Ishikawa (cell line): ENCODE measurements around the gene TANC1.
A peak's percentile ranks its signal among the peaks of the same experiment; 100 is the strongest.

Experiments used
- CEBPB ChIP-seq: IDR thresholded peaks from 2 replicates; pipeline ENCODE4 v1.6.1; 2012
- CREB1 ChIP-seq: IDR thresholded peaks from 2 replicates; pipeline ENCODE4 v1.6.1; 2012; ENCODE audit warnings: low read depth
- EGR1 ChIP-seq: IDR thresholded peaks from 2 replicates; pipeline ENCODE4 v1.6.1; 2012
- EP300 ChIP-seq: IDR thresholded peaks from 2 replicates; pipeline ENCODE4 v1.6.1; 2012; ENCODE audit warnings: borderline replicate concordance
- FOXM1 ChIP-seq: IDR thresholded peaks from 2 replicates; pipeline ENCODE4 v1.6.1; 2012; ENCODE audit warnings: low read depth, borderline replicate concordance
- MAX ChIP-seq: IDR thresholded peaks from 2 replicates; pipeline ENCODE4 v1.6.1; 2012
- NFIC ChIP-seq: IDR thresholded peaks from 2 replicates; pipeline ENCODE4 v1.6.1; 2012
- RAD21 ChIP-seq: IDR thresholded peaks from 2 replicates; pipeline ENCODE4 v1.6.1; 2012; ENCODE audit warnings: low read depth
- REST ChIP-seq: IDR thresholded peaks from 2 replicates; pipeline ENCODE4 v1.6.1; 2012; ENCODE audit warnings: low read depth, mild to moderate bottlenecking
- TAF1 ChIP-seq: IDR thresholded peaks from 2 replicates; pipeline ENCODE4 v1.6.1; 2012; ENCODE audit warnings: low read depth, mild to moderate bottlenecking
- TCF12 ChIP-seq: IDR thresholded peaks from 2 replicates; pipeline ENCODE4 v1.6.1; 2012; ENCODE audit warnings: low read depth
- TEAD4 ChIP-seq: IDR thresholded peaks from 2 replicates; pipeline ENCODE4 v1.6.1; 2012
- YY1 ChIP-seq: IDR thresholded peaks from 2 replicates; pipeline ENCODE4 v1.6.1; 2012; ENCODE audit warnings: low read depth
- ZBTB7A ChIP-seq: IDR thresholded peaks from 2 replicates; pipeline ENCODE4 v1.6.1; 2012; ENCODE audit warnings: low read depth
- TF ChIP-seq, protein P1 (sequence below): IDR thresholded peaks from 2 replicates; pipeline ENCODE4 v1.6.1; 2012

TANC1 gene

DNA sequence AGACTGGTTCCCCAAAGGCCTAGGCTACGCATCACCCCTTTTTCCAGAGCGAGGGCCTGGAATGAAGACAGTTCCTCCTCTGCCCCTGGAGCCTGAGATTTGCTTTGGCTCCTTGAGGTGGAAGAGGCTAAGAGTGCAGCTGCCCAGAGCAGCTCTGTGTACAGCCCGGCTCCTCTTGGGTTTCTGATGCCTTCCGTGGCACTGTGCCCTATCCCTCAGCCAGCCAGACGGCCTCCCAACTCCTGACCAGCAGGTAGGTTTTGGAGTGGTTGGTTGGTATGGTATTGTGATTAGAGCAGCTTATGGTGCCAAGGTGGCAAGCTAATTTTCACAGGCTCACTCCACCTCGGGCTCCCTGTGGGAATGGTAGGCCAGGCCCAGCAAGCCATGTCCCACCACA is 112.2 kb downstream of the TANC1 start:
- TF ChIP-seq TAF1, result no peak
- no peak for TF ChIP-seq TCF12
- TF ChIP-seq FOXM1, result no peak
- TF ChIP-seq CEBPB, result no peak
- TF ChIP-seq CREB1, result no peak
- TF ChIP-seq EGR1, result no peak
- TF ChIP-seq TEAD4, result no peak
- no peak for TF ChIP-seq NFIC
- TF ChIP-seq, protein P1, sequence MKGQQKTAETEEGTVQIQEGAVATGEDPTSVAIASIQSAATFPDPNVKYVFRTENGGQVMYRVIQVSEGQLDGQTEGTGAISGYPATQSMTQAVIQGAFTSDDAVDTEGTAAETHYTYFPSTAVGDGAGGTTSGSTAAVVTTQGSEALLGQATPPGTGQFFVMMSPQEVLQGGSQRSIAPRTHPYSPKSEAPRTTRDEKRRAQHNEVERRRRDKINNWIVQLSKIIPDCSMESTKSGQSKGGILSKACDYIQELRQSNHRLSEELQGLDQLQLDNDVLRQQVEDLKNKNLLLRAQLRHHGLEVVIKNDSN, result no peak
- no peak for TF ChIP-seq REST
- TF ChIP-seq RAD21, result no peak
- TF ChIP-seq EP300, result no peak

DNA sequence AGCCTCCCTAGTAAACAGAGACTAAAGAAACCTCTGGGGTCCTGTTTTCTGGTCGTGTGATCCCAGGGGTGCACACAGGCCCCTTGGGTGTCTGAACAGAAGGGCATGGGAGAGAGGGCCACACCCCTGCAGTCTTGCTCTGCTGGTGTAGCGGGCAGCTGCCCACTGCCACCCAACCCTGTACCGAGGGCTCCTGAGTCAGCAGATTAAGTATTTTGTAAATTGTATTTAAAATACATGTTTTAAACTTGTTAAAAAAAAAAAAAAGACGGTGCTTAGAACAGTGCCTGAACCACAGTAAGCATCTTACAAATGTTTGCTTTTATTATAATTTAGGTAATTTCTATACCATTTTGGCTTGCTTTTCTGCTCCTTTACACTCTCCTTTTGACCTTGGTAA is 113.7 kb downstream of the TANC1 start:
- TF ChIP-seq FOXM1 (no peak), TEAD4 (no peak), CREB1 (no peak)

DNA sequence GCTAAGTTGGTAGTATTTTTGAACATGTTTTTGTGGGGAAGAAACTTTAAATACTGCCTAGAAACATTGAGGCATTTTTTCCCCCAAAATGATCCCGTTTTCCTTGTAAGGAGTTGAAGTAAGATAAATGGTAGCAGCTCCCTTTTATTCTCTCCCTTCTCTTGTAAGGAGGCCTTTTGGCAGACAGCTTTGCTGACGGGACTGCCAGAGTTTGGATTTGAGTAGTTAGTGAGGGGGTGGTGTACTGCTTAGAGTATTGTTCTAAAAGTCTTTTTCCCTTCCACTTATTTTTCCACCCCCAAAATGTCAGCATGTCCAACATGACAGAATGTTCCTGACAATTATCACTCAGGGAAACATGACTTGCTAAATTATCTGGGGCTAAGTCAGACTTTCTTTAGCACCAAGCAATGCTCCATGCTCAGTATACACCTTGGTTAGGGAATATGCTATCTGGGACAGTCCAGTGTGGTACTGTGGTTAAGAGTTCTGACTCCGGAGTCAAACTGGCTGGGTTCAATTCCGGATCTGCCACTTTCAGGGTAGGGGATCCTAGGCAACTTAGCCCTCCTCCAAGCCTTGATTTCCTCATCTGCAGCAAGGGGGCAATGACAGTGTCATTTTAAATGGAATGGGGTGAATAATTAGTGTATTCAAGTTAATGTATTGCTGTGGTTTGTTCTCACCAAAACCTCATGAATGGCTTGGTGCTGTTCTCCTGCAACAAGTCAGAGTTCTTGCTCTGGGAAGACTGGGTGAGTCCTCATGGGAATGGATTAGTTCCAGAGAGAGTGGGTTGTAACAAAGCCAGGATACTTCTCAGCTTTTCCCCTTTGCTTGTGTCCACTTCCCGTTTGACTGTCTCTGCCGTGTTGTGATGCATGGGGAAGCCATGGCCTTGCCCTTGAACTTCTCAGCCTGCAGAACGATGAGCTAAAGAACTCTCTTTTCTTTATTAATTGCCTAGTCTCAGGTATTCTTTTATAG is 116.2 kb downstream of the TANC1 start:
- TF ChIP-seq RAD21 (no peak), NFIC (0 out of 2 replicates have a peak, but pooled peaks have one; percentile 7)

DNA sequence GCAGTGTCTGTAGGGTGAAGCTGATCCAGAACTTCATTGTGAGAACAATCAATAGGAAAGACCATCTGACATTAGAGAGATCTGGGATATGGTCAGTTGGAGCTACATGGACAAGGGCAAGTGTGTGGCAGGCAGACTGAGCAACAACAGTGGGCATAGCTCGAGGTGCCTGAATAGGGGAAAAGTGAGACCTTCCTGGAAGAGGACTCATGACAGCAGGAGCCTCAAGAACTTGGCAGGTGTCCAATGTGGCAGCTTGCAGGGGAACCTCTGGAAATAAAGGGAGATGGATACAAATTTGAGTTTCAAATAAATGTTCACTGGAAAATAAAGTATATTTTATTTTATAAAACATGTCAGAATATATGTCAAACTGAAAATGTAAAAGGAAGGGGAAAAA is 117.9 kb downstream of the TANC1 start:
- TF ChIP-seq CEBPB (no peak), MAX (peak; percentile 18; the same call in 1 of the 2 replicates), NFIC (peak; percentile 83)

DNA sequence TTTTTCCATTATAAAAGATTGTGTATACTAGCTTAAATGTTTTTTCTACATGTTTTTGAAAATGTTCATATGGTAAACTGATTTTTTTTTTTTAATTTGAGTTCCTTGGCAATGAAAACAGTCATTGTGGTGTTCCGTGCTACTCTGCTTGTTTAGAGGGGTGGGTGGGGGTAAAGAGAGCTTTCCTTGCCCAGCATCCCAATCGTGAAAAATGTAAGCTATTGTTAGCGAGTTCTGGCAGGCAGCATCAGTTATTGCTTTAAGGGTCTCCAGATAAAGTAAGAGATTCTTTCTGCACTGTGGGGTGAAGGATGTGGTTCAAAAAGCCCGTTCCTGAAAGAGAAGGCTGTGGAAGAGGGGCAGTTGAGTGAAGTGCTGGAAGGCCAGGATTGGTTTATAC is 118.4 kb downstream of the TANC1 start:
- no peak for TF ChIP-seq EP300
- no peak for TF ChIP-seq NFIC
- no peak for TF ChIP-seq EGR1
- TF ChIP-seq ZBTB7A, result no peak
- no peak for TF ChIP-seq TCF12
- TF ChIP-seq TEAD4, result no peak
- TF ChIP-seq TAF1, result no peak
- no peak for TF ChIP-seq YY1
- TF ChIP-seq FOXM1, result no peak
- no peak for TF ChIP-seq CEBPB
- TF ChIP-seq, protein P1, result no peak
- no peak for TF ChIP-seq MAX

GRCh38 chr2:159088906-159089305 is 120.5 kb downstream of the TANC1 start:
- TF ChIP-seq TAF1 (no peak), FOXM1 (no peak), MAX (no peak), TCF12 (no peak), NFIC (no peak), YY1 (no peak), ZBTB7A (no peak)
- TF ChIP-seq, protein P1, result no peak

DNA sequence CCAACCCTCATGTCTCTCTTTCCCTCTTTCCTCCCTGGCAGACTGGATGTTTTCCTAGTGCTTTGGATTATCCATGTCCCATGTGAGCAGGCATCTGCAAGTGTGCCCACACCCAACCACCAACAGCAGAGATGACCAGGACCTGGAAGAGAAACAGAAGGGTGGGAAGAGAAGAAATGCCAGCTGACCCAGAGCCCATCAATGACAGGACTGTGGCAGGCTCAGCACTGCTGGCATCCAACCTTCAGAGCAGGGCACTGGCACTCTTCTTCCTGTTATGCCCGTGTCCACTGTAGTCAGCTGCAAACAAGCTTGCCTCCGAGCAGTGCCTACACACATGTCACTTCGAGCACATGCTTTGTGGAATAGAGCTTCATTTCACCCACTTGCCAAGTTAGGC is 121.1 kb downstream of the TANC1 start:
- TF ChIP-seq EP300 (no peak), TEAD4 (no peak), CREB1 (no peak), CEBPB (no peak), RAD21 (no peak), FOXM1 (no peak), MAX (no peak), ZBTB7A (no peak), TCF12 (no peak), NFIC (no peak), YY1 (no peak), EGR1 (no peak)
